PFSK-1 (cell line): ENCODE measurements around the gene NDFIP2.

ENCODE experiments used
- POLR2AphosphoS5 ChIP-seq: IDR thresholded peaks from 2 replicates; pipeline ENCODE4 v1.6.1; 2012; ENCODE audit warnings: low read depth, mild to moderate bottlenecking, control low read depth, low read length, moderate library complexity
- SIN3A ChIP-seq: IDR thresholded peaks from 2 replicates; pipeline ENCODE4 v1.6.1; 2012; ENCODE audit warnings: mild to moderate bottlenecking, low read length, moderate library complexity, borderline replicate concordance; ENCODE audit not compliant: insufficient read depth
- TAF1 ChIP-seq: IDR thresholded peaks from 2 replicates; pipeline ENCODE4 v1.6.1; 2012; ENCODE audit warnings: low read length, control low read depth, borderline replicate concordance; ENCODE audit not compliant: insufficient read depth

GRCh38 chr13:79500829-79501228, 19.9 kb downstream of the NDFIP2 start:
- TF ChIP-seq POLR2AphosphoS5 (no peak), SIN3A (no peak), TAF1 (no peak)
